ENCODE data around the gene AGTR1.
"Not testable (repeated sequence)": the region's sequence is repeated elsewhere in the genome, so short reads cannot be mapped to it uniquely, and the experiment has no call there.

Gene AGTR1

DNA sequence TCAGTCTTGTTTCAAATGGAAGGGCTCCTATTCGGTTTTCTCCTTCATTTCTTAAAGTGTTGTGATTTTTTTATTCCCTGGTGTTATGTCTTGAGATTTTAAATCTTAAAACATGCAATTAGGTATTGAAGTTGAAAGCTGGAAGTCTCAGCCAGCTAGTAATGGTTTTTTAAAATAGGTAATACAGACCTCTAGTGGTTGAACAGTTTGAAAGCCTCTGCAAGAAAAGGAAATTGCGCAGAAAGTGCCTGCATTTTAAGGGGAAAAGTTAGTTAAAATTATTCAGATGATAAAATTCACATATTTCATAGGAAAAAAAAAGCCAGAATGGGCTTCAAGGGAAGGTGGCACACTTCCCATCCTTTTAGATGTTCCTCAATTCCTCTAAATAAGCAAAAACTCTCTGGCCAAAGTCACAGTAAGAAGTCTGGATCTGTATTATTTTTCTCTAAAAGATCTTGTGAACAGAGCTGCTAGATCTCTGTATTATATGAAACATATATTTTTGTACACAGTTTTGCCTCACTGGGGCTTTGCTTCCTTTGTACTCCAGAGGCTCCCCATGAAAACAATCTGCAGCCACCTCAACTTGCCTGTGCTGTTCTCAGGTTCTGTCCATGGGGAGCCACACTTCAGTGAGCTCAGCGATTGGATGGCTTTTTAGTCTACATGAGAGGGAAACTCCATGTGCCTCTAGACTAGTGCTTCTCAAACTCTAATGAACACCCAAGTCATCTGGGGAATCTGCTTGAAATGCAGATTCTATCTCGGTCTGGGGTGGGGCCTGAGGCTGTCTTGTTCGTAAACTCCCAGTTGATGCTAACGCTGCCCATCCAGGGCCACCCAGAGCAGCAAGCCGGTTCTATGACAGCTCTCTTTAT lies 21.5 kb downstream of the AGTR1 start:
- DNase-seq, result no peak

DNA sequence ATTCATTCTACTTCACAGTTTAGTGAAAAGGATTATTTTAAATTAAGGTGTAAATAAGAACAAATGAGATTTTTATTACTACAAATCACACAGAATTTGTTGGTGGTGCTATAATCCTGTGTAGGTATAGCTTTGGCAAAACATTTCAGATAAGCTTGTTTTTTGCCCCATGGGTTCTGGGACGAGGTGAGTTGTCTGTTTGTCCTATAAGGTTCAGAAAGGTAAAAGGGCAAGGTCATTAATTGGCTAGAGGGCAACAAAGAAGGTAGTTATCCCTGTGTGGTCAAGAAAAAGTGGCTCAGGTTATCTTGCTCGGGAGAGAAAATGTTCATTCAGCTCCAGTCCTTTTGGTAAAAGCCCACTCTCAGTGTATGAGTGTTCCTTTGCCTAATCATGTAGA lies 23.2 kb downstream of the AGTR1 start:
- no peak for DNase-seq

DNA sequence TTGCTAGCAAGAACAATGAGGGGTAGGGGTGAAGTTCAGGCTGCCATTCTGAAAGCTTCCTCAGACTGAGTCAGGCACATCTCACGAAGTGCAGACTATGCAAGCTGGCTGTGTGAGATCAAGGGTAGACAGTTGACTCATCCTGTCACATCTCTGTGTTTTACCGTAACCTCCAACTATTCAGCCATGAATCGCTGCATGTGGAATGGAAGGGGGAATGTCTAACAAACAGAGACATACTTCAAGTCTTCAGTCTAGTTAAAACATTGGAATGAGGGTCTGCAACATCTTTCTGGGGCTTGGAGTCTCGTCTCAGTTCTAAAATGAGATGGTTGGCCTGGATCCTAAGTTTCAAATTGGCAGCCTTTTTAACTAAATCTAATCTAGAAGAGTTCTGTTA lies 25.9 kb downstream of the AGTR1 start:
- no peak for DNase-seq

DNA sequence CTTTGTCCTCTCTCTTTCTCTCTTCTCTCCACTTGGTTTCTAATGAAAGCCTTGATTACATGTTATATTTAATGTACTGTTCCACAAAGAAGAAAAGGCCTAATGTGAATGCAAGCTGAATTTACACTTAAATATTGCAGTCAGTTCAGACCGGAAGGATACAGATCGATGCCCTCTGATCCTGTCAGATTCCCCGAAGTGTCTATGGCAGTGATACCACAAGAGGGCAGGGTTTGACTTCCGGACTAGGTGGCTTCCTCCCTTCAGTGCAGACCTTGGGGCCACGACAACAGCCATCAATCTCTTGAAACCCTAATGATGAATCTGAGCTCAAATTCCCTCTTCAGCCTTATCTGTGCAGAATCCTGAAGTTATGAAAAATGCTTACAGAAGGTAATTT lies 29.5 kb downstream of the AGTR1 start:
- no peak for DNase-seq

DNA sequence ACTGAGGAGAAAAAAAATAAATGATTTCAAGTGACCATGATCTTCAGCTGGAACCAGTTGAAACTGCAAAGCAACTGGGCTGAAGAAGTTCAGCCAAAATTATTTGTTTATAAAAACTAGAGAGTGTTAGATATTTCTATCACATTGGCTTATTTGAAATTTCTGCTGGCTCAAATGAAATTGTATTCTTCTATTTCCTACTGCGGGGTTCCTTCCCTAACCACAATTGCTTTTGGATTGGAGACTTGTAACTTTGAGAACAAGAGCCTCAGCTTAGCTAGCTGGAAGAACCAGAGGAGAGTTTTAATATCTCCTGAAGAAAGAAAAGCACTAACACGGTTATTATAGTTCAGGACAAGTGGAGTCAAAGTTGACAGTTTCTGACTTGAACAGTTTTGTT lies 31.1 kb downstream of the AGTR1 start:
- DNase-seq, result no peak

DNA sequence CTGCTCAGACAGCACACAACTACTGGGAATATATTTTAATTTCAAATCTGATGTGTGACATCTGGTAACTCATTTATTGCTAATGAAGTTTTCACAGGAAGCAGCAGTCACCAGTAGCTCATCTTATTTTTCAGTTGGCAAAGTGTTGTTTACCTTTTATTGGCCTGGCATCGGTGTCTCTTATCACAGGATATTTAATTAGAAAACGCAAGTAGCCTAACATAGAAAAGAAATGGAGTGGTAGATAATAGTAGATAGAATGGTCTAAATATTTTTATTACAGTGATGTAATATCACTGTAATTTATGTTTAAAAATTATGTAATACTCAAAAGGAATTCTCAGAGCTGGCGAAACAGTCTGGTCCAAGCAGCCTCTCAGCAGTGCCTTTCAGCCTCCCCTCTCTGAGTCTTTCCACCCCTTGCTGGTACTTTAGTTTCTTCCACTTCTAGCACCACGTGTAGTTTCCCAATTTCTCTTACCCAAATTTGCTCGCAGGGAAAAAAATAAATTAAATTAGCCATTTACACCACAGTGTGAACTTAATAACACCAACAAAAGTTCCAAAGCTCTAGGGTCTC lies 31.9 kb downstream of the AGTR1 start:
- DNase-seq, result no peak

DNA sequence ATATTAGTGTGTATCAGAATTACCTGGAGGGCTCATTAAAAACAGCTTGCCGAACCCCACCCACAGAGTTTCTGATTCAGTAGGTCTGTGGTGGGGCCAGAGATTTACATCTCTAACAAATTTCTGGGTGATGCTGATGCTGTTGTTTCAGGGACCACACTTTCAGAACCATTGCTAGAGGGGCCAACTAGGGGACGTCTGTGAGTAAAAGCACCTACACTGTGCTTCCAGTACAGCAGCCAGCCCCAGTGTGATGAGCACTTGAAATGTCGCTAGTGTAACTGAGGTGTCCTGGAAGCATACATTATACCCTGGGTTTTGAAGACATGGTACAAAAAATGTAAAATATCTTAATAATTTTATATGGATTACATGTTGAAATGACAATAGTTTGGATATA lies 33.0 kb downstream of the AGTR1 start:
- no peak for DNase-seq

DNA sequence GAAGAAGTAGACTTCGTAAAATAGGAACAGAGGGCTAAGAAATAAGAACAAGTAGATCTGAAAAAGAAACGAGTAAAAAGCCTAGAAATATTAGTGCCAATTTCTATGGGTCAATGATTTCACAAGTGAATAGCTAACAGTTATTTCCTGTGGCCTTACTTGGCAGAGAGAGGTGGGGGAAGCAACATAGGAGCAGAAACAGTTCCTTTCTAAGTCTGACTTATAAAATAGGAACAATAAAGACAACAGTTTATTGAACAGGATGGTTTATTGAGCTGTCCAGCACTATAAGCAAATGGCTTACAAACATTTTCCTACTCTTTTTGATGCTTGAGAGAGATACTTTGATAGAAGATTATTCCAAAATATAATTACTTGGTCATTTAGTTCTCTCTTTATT lies 37.9 kb downstream of the AGTR1 start:
- DNase-seq, result no peak

DNA sequence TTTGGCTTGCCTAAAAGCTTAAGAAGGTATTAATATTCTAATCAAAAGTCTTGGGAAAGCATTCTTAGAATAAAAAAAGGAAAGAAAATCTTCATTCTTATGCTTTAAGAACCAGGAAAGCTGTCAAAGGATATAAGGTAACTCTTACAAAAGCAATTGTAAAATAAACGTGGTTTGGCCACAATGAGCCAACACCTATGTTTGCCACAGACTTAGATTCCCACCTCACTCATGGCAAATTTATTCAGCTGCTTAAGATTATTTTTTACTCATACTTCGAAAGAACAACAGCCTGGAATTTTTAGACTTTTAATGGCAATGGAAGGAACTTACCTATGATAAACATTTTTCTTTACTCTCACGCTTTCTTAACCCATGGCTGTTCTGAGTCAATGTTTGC lies 38.4 kb downstream of the AGTR1 start:
- no peak for DNase-seq

DNA sequence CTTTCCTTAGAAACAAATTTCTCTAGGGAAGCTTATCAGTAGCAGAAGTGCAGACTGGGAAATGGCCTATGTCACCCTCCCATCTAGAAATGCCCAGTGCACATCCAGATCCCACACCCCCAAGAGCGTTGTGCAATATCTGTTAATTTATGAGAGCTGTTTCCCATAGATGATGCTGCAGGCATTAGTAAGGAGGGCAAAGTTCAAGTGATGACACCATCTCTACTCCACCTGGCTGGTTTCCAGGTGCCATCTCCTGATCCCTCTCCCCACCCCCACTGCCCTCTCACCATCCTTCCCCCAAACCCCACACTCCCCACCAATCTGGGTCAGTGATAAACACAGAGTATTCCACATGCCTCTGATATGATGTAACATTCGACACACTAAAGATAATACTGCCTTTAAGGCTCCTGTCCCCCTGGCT lies 39.4 kb downstream of the AGTR1 start:
- no peak for DNase-seq

DNA sequence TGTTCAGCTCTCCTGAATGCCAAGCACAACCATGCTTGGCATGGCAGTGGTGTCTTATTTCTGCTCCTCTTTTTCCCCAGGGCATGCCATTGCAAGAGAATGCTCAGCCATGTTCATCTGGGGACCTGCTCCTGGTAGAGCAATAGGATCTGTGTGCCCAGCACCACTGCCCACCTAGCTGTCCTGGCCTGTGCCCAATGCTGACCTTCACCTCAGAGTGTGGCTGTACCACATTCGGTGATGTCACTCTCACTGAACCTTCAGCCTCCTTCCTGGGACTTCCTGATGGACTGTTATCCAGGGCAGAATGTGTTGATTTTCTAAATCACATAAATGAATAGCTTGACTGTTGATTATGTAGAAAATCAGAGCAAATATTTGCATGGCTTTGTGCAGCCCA lies 42.0 kb downstream of the AGTR1 start:
- DNase-seq, result no peak

DNA sequence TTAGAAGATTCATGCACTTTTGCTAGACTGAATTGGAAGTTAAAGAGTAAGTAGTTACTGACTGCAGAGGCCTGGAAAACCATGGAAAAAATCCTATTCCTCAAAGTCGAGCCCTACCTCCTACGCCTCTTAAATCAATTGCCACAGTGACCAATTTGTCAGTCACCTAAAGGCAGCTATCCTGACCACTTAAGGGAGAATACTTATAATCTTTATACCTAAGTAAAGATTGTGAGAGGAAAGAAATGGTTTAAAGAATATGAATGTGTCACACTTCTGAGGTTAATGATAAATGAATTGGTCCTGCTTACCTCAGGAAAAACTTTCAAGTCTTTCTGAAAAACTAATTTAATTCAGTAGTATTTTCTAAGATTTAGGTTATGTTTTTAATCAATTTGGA lies 42.6 kb downstream of the AGTR1 start:
- DNase-seq, result no peak

DNA sequence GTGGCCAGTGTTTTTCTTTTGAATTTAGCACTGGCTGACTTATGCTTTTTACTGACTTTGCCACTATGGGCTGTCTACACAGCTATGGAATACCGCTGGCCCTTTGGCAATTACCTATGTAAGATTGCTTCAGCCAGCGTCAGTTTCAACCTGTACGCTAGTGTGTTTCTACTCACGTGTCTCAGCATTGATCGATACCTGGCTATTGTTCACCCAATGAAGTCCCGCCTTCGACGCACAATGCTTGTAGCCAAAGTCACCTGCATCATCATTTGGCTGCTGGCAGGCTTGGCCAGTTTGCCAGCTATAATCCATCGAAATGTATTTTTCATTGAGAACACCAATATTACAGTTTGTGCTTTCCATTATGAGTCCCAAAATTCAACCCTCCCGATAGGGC lies 43.5 kb downstream of the AGTR1 start:
- no peak for DNase-seq

DNA sequence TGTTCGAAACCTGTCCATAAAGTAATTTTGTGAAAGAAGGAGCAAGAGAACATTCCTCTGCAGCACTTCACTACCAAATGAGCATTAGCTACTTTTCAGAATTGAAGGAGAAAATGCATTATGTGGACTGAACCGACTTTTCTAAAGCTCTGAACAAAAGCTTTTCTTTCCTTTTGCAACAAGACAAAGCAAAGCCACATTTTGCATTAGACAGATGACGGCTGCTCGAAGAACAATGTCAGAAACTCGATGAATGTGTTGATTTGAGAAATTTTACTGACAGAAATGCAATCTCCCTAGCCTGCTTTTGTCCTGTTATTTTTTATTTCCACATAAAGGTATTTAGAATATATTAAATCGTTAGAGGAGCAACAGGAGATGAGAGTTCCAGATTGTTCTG lies 44.4 kb downstream of the AGTR1 start:
- no peak for DNase-seq

DNA sequence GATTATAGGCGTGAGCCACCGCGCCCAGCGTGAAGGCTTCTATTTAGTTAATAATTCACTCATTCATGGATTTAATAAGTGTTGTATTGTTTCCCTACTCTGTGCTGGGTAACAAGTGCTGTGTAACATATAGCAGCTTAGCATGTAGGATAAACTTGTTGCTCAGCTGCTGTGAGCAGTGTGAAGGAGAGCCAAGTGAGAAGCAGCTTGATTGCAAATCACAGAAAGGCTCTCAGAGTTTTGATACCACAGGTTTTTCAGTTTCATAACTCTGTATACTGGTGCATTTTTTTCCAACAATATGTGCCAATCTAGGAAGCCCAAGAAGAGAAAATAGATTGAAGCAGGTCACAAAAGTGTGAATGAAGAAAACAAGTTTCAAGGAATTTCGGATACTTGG lies 48.4 kb downstream of the AGTR1 start:
- no peak for DNase-seq

DNA sequence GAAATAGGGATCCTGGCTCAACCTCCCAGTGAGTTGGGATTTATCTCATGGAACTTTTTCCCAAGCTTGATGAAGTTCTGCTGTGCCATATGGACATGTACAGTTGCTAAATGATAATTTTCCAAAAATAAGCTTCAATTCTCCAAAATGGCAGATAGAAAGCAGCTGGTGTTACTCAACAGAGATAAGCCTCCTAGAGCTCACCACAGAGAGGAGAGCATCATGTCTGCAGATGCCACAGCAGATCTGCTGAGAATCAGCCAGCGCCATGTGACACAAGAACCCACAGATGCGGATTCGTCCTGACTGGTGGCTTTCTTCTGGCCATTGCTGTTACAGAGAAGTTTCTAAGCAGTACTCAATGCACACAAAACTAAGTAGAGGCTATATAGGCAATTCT lies 50.6 kb downstream of the AGTR1 start:
- DNase-seq, result no peak

DNA sequence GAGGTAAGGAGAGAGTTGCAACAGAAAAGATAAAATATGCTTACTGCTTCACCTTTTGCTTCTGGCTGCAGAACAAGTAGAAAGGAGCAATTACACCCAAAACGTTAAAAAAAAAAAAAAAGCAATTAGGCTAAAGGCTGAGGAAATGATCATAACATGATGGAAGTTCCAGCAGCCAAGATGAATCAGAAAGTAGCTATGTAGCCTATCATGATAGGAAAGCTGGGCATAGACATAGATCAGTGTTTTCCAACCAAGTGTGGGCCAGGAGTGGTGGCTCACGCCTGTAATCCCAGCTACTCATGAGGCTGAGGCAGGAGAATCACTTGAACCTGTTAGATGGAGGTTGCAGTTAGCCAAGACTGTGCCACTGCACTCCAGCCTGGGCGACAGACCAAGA lies 52.6 kb downstream of the AGTR1 start:
- DNase-seq, result no peak

DNA sequence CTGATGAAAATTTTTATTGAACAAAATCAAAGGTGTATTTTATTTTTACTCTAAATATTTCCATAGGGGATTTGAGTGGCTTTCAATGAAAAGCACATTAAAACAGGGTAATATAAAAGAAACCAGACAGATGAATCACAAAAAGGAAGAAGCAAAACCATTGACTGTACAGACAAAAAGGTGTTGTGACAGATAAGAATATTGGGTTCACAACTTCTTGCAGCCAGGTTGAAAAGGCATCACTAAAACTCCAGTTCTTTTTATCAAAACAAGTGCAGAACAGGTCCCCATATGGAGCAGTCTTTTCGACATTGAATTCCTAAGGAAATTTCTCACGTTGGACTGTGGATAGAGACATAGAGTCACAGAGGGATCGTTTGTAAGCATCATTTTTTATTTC lies 53.8 kb downstream of the AGTR1 start:
- no peak for DNase-seq

DNA sequence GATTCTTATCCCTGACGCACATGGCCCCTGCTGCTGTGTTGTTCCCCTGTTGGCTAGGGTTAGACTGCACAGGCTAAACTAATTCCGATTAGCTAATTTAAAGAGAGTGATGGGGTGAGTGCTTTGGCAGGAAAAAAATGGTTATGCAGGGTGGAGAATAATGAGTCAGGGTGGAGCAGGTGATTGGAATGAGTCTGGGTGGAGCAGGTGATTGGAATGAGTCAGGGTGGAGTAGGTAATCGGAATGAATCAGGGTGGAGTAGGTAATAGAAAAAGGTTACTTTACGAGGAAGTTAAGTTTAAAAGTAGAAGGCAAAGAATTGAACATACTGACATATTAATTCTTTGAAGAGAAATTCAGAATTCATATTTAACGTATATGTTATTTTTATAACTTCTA lies 55.7 kb downstream of the AGTR1 start:
- DNase-seq, result not testable (repeated sequence)

DNA sequence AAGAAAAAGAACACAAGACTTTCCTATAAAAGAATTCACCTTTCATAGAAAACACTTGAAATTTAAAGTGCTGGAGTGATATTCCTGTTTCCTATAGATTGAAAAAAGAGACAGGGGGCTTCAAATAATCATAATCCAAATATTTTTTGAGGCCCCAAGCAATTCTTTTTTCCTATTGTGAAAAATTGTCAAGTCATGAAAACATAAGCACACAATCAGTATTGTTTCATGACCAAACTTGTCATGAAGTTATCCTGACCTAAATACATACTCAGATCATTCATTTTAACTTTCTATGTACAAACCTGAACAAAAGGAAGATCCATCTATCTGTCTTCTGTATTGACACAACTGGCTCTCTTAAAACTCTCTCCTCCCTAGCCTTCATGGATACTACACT lies 57.9 kb downstream of the AGTR1 start:
- no peak for DNase-seq

DNA sequence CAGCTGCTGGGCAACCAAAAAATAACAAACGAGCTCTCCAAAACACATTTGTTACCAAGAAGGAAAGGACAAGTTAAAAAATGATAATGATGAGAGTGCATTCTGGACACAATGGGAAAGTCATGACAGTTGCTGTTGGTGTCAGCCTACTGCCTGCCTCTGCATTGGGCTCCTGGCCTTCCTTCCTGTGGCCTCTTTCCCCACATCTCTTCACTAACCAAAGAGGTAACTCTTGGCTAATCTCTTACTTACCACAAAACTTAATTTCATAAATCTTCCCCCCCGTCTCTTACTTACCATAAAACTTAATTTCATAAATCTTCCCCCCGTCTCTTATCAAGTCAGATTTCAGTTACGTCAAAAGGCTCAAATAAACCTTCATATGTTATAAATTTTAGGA lies 58.6 kb downstream of the AGTR1 start:
- DNase-seq, result no peak

DNA sequence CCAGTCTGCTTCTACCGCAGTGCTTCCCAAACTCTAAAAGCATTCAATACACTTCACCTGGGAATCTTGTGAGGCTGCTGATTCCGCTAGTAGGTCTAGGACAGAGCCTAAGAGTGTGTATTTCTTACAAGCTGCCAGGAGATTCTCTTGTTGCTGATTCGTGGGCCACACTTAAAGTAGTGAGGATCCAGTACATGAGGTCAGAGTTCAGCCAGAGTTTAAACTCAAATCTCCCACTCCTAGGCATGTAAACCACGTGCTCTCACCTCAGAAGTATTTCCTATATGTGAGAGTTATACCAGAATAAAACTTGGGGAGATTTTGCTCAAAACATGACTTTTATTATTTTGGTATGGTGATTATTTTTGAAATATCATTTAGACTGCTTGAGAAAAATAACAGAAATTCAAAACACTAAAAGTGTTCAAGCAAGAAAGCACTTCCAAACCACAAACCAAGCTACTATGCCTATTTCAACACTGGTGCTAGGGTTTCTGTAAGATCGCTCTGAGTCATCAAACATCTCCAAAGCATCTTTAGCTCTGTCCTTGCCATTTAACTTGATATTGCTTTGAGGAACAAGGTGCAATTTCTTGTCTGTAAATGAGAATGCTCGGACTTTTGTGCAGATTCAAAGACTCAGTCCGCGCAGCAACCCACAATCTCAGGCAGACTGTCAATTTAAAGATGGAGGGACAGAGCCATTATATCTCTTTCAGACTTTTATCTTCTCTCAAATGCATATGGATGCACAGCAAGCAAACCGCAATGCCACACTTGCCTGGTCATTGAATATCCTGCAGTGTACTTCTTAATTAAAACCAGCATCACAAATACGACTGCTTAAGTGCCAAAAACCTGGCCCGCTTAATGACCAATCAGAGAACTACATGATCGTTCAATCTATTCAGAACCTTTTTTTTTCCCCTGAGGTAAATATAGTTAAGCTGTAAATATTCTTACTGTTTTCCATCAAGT lies 59.8 kb downstream of the AGTR1 start:
- no peak for DNase-seq

DNA sequence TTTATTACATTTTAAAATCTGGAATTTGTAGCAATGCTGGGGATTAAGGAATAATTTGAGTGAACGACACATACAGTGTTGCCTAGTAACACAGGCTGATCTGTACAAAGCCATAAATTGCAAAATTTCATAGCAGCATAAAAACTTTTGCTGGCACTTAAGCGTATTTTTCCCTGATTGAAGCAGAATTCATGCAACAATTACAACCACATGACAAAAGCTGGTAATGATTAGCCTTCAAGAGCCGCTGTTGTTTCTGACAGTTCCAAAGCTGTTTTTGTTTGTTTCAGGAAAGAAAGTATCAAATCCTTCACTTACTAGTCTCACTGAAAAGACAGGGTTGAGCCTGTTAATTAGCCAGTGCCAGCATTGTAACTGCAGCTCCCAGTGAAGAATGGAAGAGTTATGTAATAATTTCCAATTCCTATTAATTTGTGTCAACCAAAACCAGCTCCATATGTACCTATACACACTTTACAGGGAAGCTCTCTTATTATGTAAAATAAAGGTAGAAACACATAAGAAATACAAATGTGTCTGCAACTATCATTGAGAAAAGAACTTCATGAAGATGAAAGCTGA lies 60.7 kb downstream of the AGTR1 start:
- DNase-seq, result no peak

Measured in cortex of kidney (tissue), 1 donor.